Measurements from ENCODE around the gene RIPOR3.

- TF ChIP-seq JUND (IDR thresholded peaks at IDR 0.05) (no peak), CTCF (IDR thresholded peaks at IDR 0.05; ENCODE audit: low read depth, low read length, missing input control) (no peak), TAF1 (conservative IDR thresholded peaks at IDR 0.05) (no peak)
These were observed 100.0 kb downstream of the RIPOR3 start for GRCh38 chr20:50591233-50591852.

Data from liver (tissue), 3 donors.